KOPT-K1 (cell line): Measurements from ENCODE around the gene HMOX1.

Experiments used
- H3K27ac ChIP-seq: fragments of 200-600 bp; sonication (generic); 2 replicates; pipeline ENCODE4 v1.5.1; 2016; ENCODE audit warnings: antibody characterized with exemption, mild to moderate bottlenecking, low read depth, low read length; ENCODE audit not compliant: poor library complexity, severe bottlenecking
- H3K36me3 ChIP-seq: fragments of 200-600 bp; sonication (generic); 2 replicates; pipeline ENCODE4 v1.5.1; 2017; ENCODE audit warnings: antibody characterized with exemption, mild to moderate bottlenecking, low read length, moderate library complexity; ENCODE audit not compliant: insufficient read depth
- H3K9me3 ChIP-seq: fragments of 200-600 bp; sonication (generic); 2 replicates; pipeline ENCODE4 v1.5.1; 2017; ENCODE audit warnings: antibody characterized with exemption, low read length, mild to moderate bottlenecking; ENCODE audit not compliant: insufficient read depth, poor library complexity, severe bottlenecking

HMOX1 gene

GRCh38 chr22:35440129-35440528 is 59.2 kb downstream of the HMOX1 start:
- H3K9me3 ChIP-seq = no peaks in the 10 kb centered on the region
- H3K27ac ChIP-seq = no peak overlapping the region
- H3K36me3 ChIP-seq = peaks cover 61% of the 10 kb centered on the region

GRCh38 chr22:35441489-35442100 is 60.7 kb downstream of the HMOX1 start:
- peaks cover 61% of the 10 kb centered on the region for H3K36me3 ChIP-seq
- no peaks in the 10 kb centered on the region for H3K9me3 ChIP-seq
- no peak overlapping the region for H3K27ac ChIP-seq

GRCh38 chr22:35442471-35442870 is 61.6 kb downstream of the HMOX1 start:
- H3K27ac ChIP-seq = no peak overlapping the region
- no peaks in the 10 kb centered on the region for H3K9me3 ChIP-seq
- H3K36me3 ChIP-seq = peaks cover 58% of the 10 kb centered on the region

- Histone ChIP-seq H3K9me3 (no peaks in the 10 kb centered on the region), H3K27ac (no peak overlapping the region), H3K36me3 (peaks cover 57% of the 10 kb centered on the region)
These were observed 62.4 kb downstream of the HMOX1 start for GRCh38 chr22:35443338-35443737.
